ENCODE measurements around the gene SLC2A4RG. TPM values are rescaled to one million over a fixed set of nuclear protein-coding genes. Genes with fewer than 3 reads are reported as not detected.

Gene SLC2A4RG
- total and polyA plus RNA-seq, 2 of the 13 experiments (the other 11 are each of a cell fraction or from before 2014, with no cell fraction given), result 91.4 to 95.9 TPM

GRCh38 chr20:63696628-63697356 lies 42.8 kb upstream of the SLC2A4RG start, which contains the start of gene TNFRSF6B (continued):
- TF ChIP-seq, protein P1, sequence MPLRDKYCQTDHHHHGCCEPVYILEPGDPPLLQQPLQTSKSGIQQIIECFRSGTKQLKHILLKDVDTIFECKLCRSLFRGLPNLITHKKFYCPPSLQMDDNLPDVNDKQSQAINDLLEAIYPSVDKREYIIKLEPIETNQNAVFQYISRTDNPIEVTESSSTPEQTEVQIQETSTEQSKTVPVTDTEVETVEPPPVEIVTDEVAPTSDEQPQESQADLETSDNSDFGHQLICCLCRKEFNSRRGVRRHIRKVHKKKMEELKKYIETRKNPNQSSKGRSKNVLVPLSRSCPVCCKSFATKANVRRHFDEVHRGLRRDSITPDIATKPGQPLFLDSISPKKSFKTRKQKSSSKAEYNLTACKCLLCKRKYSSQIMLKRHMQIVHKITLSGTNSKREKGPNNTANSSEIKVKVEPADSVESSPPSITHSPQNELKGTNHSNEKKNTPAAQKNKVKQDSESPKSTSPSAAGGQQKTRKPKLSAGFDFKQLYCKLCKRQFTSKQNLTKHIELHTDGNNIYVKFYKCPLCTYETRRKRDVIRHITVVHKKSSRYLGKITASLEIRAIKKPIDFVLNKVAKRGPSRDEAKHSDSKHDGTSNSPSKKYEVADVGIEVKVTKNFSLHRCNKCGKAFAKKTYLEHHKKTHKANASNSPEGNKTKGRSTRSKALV (CRISPR knock-in tag; IDR thresholded peaks at IDR 0.05), result peak; percentile 84
- TF ChIP-seq SPEN (CRISPR knock-in tag; IDR thresholded peaks at IDR 0.05; ENCODE audit: low read depth) (0 out of 2 replicates have a peak, but pooled peaks have one; percentile 16), ZNF567 (CRISPR knock-in tag; IDR thresholded peaks at IDR 0.05; ENCODE audit: borderline replicate concordance) (0 out of 2 replicates have a peak, but pooled peaks have one; percentile 24), AKAP8 (CRISPR knock-in tag; IDR thresholded peaks at IDR 0.05) (peak; percentile 100), GMEB2 (CRISPR knock-in tag; IDR thresholded peaks at IDR 0.05; ENCODE audit: low read depth) (no peak), SMAD9 (CRISPR knock-in tag; IDR thresholded peaks at IDR 0.05) (no peak), MEF2D (CRISPR knock-in tag; IDR thresholded peaks at IDR 0.05) (peak; percentile 65; the same call in 1 of the 2 replicates), ARHGAP35 (CRISPR knock-in tag; IDR thresholded peaks at IDR 0.05; ENCODE audit: borderline replicate concordance) (0 out of 2 replicates have a peak, but pooled peaks have one; percentile 53), MED13 (CRISPR knock-in tag; IDR thresholded peaks at IDR 0.05) (no peak), POLR2AphosphoS5 (IDR thresholded peaks at IDR 0.05; ENCODE audit: low read depth, low read length) (peak; percentile 51; the same call in 1 of the 2 replicates), NFE2L1 (CRISPR knock-in tag; IDR thresholded peaks at IDR 0.05; ENCODE audit: borderline replicate concordance) (0 out of 2 replicates have a peak, but pooled peaks have one; percentile 37), DRAP1 (CRISPR knock-in tag; IDR thresholded peaks at IDR 0.05) (no peak), HHEX (CRISPR knock-in tag; IDR thresholded peaks at IDR 0.05) (0 out of 2 replicates have a peak, but pooled peaks have one; percentile 4), NKX3-1 (CRISPR knock-in tag; IDR thresholded peaks at IDR 0.05) (no peak), SP5 (CRISPR knock-in tag; IDR thresholded peaks at IDR 0.05; ENCODE audit: borderline replicate concordance, low read depth) (0 out of 2 replicates have a peak, but pooled peaks have one; percentile 25)
- TF ChIP-seq, protein P2, sequence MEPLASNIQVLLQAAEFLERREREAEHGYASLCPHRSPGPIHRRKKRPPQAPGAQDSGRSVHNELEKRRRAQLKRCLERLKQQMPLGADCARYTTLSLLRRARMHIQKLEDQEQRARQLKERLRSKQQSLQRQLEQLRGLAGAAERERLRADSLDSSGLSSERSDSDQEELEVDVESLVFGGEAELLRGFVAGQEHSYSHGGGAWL (CRISPR knock-in tag; IDR thresholded peaks at IDR 0.05), result peak; percentile 47; the same call in 1 of the 2 replicates
- TF ChIP-seq, protein P3, sequence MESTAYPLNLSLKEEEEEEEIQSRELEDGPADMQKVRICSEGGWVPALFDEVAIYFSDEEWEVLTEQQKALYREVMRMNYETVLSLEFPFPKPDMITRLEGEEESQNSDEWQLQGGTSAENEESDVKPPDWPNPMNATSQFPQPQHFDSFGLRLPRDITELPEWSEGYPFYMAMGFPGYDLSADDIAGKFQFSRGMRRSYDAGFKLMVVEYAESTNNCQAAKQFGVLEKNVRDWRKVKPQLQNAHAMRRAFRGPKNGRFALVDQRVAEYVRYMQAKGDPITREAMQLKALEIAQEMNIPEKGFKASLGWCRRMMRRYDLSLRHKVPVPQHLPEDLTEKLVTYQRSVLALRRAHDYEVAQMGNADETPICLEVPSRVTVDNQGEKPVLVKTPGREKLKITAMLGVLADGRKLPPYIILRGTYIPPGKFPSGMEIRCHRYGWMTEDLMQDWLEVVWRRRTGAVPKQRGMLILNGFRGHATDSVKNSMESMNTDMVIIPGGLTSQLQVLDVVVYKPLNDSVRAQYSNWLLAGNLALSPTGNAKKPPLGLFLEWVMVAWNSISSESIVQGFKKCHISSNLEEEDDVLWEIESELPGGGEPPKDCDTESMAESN (CRISPR knock-in tag; conservative IDR thresholded peaks at IDR 0.05), result peak; percentile 38; the same call in 1 of the 2 replicates
- TF ChIP-seq, protein P4, sequence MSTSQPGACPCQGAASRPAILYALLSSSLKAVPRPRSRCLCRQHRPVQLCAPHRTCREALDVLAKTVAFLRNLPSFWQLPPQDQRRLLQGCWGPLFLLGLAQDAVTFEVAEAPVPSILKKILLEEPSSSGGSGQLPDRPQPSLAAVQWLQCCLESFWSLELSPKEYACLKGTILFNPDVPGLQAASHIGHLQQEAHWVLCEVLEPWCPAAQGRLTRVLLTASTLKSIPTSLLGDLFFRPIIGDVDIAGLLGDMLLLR (CRISPR knock-in tag; IDR thresholded peaks at IDR 0.05), result peak; percentile 59; the same call in 1 of the 2 replicates
- TF ChIP-seq, protein P5, sequence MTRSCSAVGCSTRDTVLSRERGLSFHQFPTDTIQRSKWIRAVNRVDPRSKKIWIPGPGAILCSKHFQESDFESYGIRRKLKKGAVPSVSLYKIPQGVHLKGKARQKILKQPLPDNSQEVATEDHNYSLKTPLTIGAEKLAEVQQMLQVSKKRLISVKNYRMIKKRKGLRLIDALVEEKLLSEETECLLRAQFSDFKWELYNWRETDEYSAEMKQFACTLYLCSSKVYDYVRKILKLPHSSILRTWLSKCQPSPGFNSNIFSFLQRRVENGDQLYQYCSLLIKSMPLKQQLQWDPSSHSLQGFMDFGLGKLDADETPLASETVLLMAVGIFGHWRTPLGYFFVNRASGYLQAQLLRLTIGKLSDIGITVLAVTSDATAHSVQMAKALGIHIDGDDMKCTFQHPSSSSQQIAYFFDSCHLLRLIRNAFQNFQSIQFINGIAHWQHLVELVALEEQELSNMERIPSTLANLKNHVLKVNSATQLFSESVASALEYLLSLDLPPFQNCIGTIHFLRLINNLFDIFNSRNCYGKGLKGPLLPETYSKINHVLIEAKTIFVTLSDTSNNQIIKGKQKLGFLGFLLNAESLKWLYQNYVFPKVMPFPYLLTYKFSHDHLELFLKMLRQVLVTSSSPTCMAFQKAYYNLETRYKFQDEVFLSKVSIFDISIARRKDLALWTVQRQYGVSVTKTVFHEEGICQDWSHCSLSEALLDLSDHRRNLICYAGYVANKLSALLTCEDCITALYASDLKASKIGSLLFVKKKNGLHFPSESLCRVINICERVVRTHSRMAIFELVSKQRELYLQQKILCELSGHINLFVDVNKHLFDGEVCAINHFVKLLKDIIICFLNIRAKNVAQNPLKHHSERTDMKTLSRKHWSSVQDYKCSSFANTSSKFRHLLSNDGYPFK (CRISPR knock-in tag; IDR thresholded peaks at IDR 0.05; ENCODE audit: borderline replicate concordance), result no peak

Data from HepG2 (cell line).